LNCaP clone FGC (cell line): ENCODE results near the gene B4GALNT4.
A peak's percentile ranks its signal among the peaks of the same experiment; 100 is the strongest.
"Not testable (repeated sequence)": the region's sequence is repeated elsewhere in the genome, so short reads cannot be mapped to it uniquely, and the experiment has no call there.

Source experiments
- DNase-seq: peaks from one replicate; pipeline ENCODE4 v3.0.0-alpha.2; 2011; ENCODE audit warnings: low read depth
- H3K4me3 ChIP-seq: 2 replicates; pipeline ENCODE4 v1.5.1; 2011; ENCODE audit warnings: mild to moderate bottlenecking, low read depth, low read length, control low read depth
- CTCF ChIP-seq: IDR thresholded peaks from 2 replicates; pipeline ENCODE4 v1.5.1; 2012; ENCODE audit warnings: mild to moderate bottlenecking; ENCODE audit not compliant: control insufficient read depth, insufficient read depth; ENCODE audit errors: extremely low read depth

Gene B4GALNT4

GRCh38 chr11:369336-370018 lies at the start of gene B4GALNT4:
Gene B4GALNT4, plus strand, starts transcription at chr11:369499. Its CDS starts 305 bp downstream, at chr11:369804.
- H3K4me3 ChIP-seq, result peak within 1 kb of the TSS; percentile 90
- TF ChIP-seq CTCF, result no peak
- no peak for DNase-seq

- peak overlapping the region; percentile 58 for H3K4me3 ChIP-seq
- not testable (repeated sequence) for DNase-seq
These were observed 49.4 kb upstream of the B4GALNT4 start for GRCh38 chr11:319888-320273.

GRCh38 chr11:324156-324555 lies 45.1 kb upstream of the B4GALNT4 start:
- DNase-seq, result no peak
- TF ChIP-seq CTCF, result no peak
- no peak overlapping the region for H3K4me3 ChIP-seq

- not testable (repeated sequence) for DNase-seq, H3K4me3 ChIP-seq
These were observed 44.4 kb upstream of the B4GALNT4 start for GRCh38 chr11:324593-325517.

GRCh38 chr11:325796-326591 lies 43.3 kb upstream of the B4GALNT4 start:
- no peak overlapping the region for H3K4me3 ChIP-seq
- no peak for TF ChIP-seq CTCF
- no peak for DNase-seq

GRCh38 chr11:326592-326841 lies 42.8 kb upstream of the B4GALNT4 start:
- DNase-seq, result no peak
- no peak for TF ChIP-seq CTCF
- H3K4me3 ChIP-seq, result no peak overlapping the region

GRCh38 chr11:326842-327580 lies 42.3 kb upstream of the B4GALNT4 start:
- no peak for DNase-seq
- TF ChIP-seq CTCF, result no peak
- H3K4me3 ChIP-seq, result no peak overlapping the region
